ENCODE results near the gene PSME2. TPM values are rescaled to one million over a fixed set of nuclear protein-coding genes. Genes with fewer than 3 reads are reported as not detected.

Gene PSME2
- total RNA-seq, 4 donors from 2014 or later: 39.3 to 75.2 (median 47.0) TPM

- no peaks in the 10 kb centered on the region for H3K27me3 ChIP-seq
- no peaks in the 10 kb centered on the region for H3K9me3 ChIP-seq
- H3K36me3 ChIP-seq: peaks cover 17% of the 10 kb centered on the region
- H3K4me3 ChIP-seq: no peak overlapping the region
- WGBS: 82% methylated on average over 2 of the region's 2 CpGs
- no peak overlapping the region for H3K27ac ChIP-seq
- DNase-seq (ENCODE audit: low spot score in 2 of 2): no peak
- H3K4me1 ChIP-seq: peaks cover 9% of the 10 kb centered on the region
- TF ChIP-seq POLR2A (IDR thresholded peaks at IDR 0.05) (no peak), POLR2AphosphoS5 (IDR thresholded peaks at IDR 0.05) (no peak), EP300 (IDR thresholded peaks at IDR 0.05) (no peak), CTCF (IDR thresholded peaks at IDR 0.05) (no peak)
Observed at GRCh38 chr14:24127673-24128072, 18.7 kb downstream of the PSME2 start.

GRCh38 chr14:24126939-24127338 lies 19.5 kb downstream of the PSME2 start:
- no peak for TF ChIP-seq CTCF (IDR thresholded peaks at IDR 0.05)
- no peak for TF ChIP-seq POLR2A (IDR thresholded peaks at IDR 0.05)
- no peak for TF ChIP-seq POLR2AphosphoS5 (IDR thresholded peaks at IDR 0.05)
- TF ChIP-seq EP300 (IDR thresholded peaks at IDR 0.05): no peak
- Histone ChIP-seq H3K36me3 (peaks cover 24% of the 10 kb centered on the region), H3K9me3 (no peaks in the 10 kb centered on the region), H3K4me3 (no peak overlapping the region), H3K27me3 (no peaks in the 10 kb centered on the region), H3K4me1 (peaks cover 2% of the 10 kb centered on the region), H3K27ac (no peak overlapping the region)
- no peak for DNase-seq (ENCODE audit: low spot score in 2 of 2)

GRCh38 chr14:24123424-24124417 lies 22.7 kb downstream of the PSME2 start:
- DNase-seq (ENCODE audit: low spot score in 2 of 2): peak in 1 of 2 donors; percentile 29
- H3K27ac ChIP-seq: no peak overlapping the region
- no peaks in the 10 kb centered on the region for H3K9me3 ChIP-seq
- WGBS: 82% methylated on average over 9 of the region's 9 CpGs
- H3K4me1 ChIP-seq: no peaks in the 10 kb centered on the region
- no peak overlapping the region for H3K4me3 ChIP-seq
- peaks cover 56% of the 10 kb centered on the region for H3K36me3 ChIP-seq
- TF ChIP-seq POLR2AphosphoS5 (IDR thresholded peaks at IDR 0.05) (no peak), CTCF (IDR thresholded peaks at IDR 0.05) (no peak), POLR2A (IDR thresholded peaks at IDR 0.05) (no peak), EP300 (IDR thresholded peaks at IDR 0.05) (no peak)
- H3K27me3 ChIP-seq: no peaks in the 10 kb centered on the region

GRCh38 chr14:24122898-24123297 lies 23.5 kb downstream of the PSME2 start:
- H3K36me3 ChIP-seq: peaks cover 64% of the 10 kb centered on the region
- no peaks in the 10 kb centered on the region for H3K27me3 ChIP-seq
- 83% methylated on average over 7 of the region's 8 CpGs for WGBS
- H3K4me1 ChIP-seq: no peaks in the 10 kb centered on the region
- no peak overlapping the region for H3K27ac ChIP-seq
- H3K9me3 ChIP-seq: no peaks in the 10 kb centered on the region
- DNase-seq (ENCODE audit: low spot score in 2 of 2): peak in 1 of 2 donors; percentile 40
- no peak overlapping the region for H3K4me3 ChIP-seq
- no peak for TF ChIP-seq POLR2A (IDR thresholded peaks at IDR 0.05)
- TF ChIP-seq CTCF (IDR thresholded peaks at IDR 0.05): no peak
- TF ChIP-seq EP300 (IDR thresholded peaks at IDR 0.05): no peak
- TF ChIP-seq POLR2AphosphoS5 (IDR thresholded peaks at IDR 0.05): no peak

GRCh38 chr14:24122416-24122815 lies 24.0 kb downstream of the PSME2 start:
- Histone ChIP-seq H3K27me3 (no peaks in the 10 kb centered on the region), H3K4me3 (no peak overlapping the region), H3K36me3 (peaks cover 69% of the 10 kb centered on the region), H3K4me1 (no peaks in the 10 kb centered on the region), H3K9me3 (no peaks in the 10 kb centered on the region), H3K27ac (no peak overlapping the region)
- TF ChIP-seq EP300 (IDR thresholded peaks at IDR 0.05): no peak
- WGBS: 90% methylated on average over 4 of the region's 4 CpGs
- DNase-seq (ENCODE audit: low spot score in 2 of 2): no peak

All from suprapubic skin (tissue), 4 donors.